Heart right ventricle (tissue), 16 donors: Measurements from ENCODE around the gene BFSP2. TPM values are rescaled to one million over a fixed set of nuclear protein-coding genes. Genes with fewer than 3 reads are reported as not detected.

Experiments
- ATAC-seq, 8 donors: fragments of 200-7000 bp; cut with Tn5 transposase; one replicate each; pipeline ENCODE4 v1.9.1; 2020; ENCODE audit warnings: mild to moderate bottlenecking in 8 of 8, moderate library complexity in 8 of 8, moderate number of reproducible peaks in 1 of 8
- DNase-seq, 2 donors: peaks; one replicate each; pipeline ENCODE4 v3.0.0-alpha.2; 2020
- H3K27ac ChIP-seq, 10 donors: fragments of 200-600 bp; sonication (generic) in 2 of 10; one replicate each; pipeline versions ENCODE4 v1.5.0 to v1.8.0; 2020 to 2022; ENCODE audit warnings: mild to moderate bottlenecking in 3 of 10
- H3K27me3 ChIP-seq, 7 donors: fragments of 200-600 bp; one replicate each; pipeline ENCODE4 v1.8.0; 2021 to 2022; ENCODE audit warnings: mild to moderate bottlenecking in 2 of 7
- H3K36me3 ChIP-seq, 9 donors: fragments of 200-600 bp; sonication (generic) in 1 of 9; one replicate each; pipeline versions ENCODE4 v1.5.0 to v1.8.0; 2020 to 2022; ENCODE audit warnings: mild to moderate bottlenecking in 2 of 9
- H3K4me1 ChIP-seq, 9 donors: fragments of 200-600 bp; sonication (generic) in 1 of 9; one replicate each; pipeline versions ENCODE4 v1.5.0 to v1.8.0; 2020 to 2022; ENCODE audit warnings: mild to moderate bottlenecking in 4 of 9
- H3K4me3 ChIP-seq, 10 donors: fragments of 200-600 bp; sonication (generic) in 2 of 10; one replicate each; pipeline versions ENCODE4 v1.5.0 to v1.8.0; 2020 to 2022; ENCODE audit warnings: mild to moderate bottlenecking in 7 of 10, moderate library complexity in 2 of 10
- H3K9me3 ChIP-seq, 11 donors: fragments of 200-600 bp in 10 of 11; sonication (generic) in 2 of 11; one replicate each; pipeline versions ENCODE4 v1.5.0 to v1.8.0; 2013 to 2022; ENCODE audit warnings: mild to moderate bottlenecking in 2 of 11, control low read depth in 1 of 11, moderate library complexity in 1 of 11
- WGBS, 2 donors: extraction: QIAGEN DNeasy Blood & Tissue Kit; methylation state at CpG; one replicate each; pipeline ENCODE4 v1.1.7; 2013; ENCODE audit warnings: inconsistent platforms in 1 of 2; 5-methylcytosine and 5-hydroxymethylcytosine counted together
- intact Hi-C, 10 donors: fragments of 100-400 bp; cut with DNase I; formaldehyde crosslinking; loops; one replicate each; pipeline versions ENCODE4 v1.11.1 to v1.14.2; 2022
- polyA plus RNA-seq, 2 donors: library from polyadenylated mRNA; stranded (reverse); fragments of 200-250 nt; gene quantifications; one replicate each; pipeline ENCODE4 v1.2.3, GENCODE V29; 2013
- total RNA-seq, 10 donors: library from RNA; stranded (reverse); fragmentation: NEBNext Ultra II Directional in 3 of 10; extraction: Animal tissue kit (Norgen Biotek cat#: 25700) in 3 of 10; gene quantifications; one replicate each; pipeline versions ENCODE4 v1.2.1 to v1.2.4, GENCODE V29; 2021 to 2023
- TF ChIP-seq, protein P1 (sequence below), 9 donors: fragments of 200-600 bp; sonication (generic) in 2 of 9; IDR thresholded peaks; one replicate each; pipeline versions ENCODE4 v1.5.0 to v1.8.0; 2021 to 2022; ENCODE audit warnings: antibody characterized with exemption in 9 of 9, mild to moderate bottlenecking in 5 of 9, moderate library complexity in 1 of 9
- donor health status: Arrhythmogenic right ventricular cardiomyopathy.
- donor health status: ischemic (EF 13 %, LVEDD 7.1; RV severe dilation, severe dysfunction).
- donor health status: healthy with polysubstance abuse.
- donor health status: DM: no; HTN: yes; CAD: no.
- donor health status: DM: no; HTN: no; CAD: no.
- donor health status: ischemic (EF 25% LVEDD 6.9; RV normal size, moderate dysfunction).
- donor health status: ischemic (EF 25% LVEDD 5.7; RV mildly dilated, moderate dysfunction).
- donor health status: healthy.
- donor health status: DM: yes; HTN: yes; CAD: no.
- donor health status: Ischemic cardiomyopathy.
- donor health status: ischemic (EF 35%, LVEDD 5.7; RV mildly dilated, moderate dysfunction).
- donor health status: nonischemic (EF 11% LVEDD 7.7; RV severe dilation, severe dysfunction).
- donor health status: DM: yes; HTN: yes; CAD: no.
- donor health status: PGD.
- donor health status: ischemic (EF 29% LVEDD 5.4; RV normal size, mild dysfunction).
- donor health status: nonischemic (EF 23%, LVEDD 6.1; RV moderate dilation, normal function).

Gene BFSP2
- total and polyA plus RNA-seq, 12 donors = 0.17 TPM; not detected in 11

- no peak overlapping the region for H3K27ac ChIP-seq
- H3K27me3 ChIP-seq = peaks cover 0 to 5% (median 0%) of the 10 kb centered on the region in 7 donors
- DNase-seq (no peak), ATAC-seq (peak in 3 of 8 donors; percentile 27 to 67 (median 48))
- H3K36me3 ChIP-seq = no peaks in the 10 kb centered on the region
- intact Hi-C loops = loop anchor here in 9 of 10 donors (1.0 to 5.0 kb wide), 5 partner anchors 335 to 645 kb away; partner anchors contain the start of gene TMEM108 (in 1 of the 9)
- H3K4me1 ChIP-seq = peaks cover 0 to 9% (median 3%) of the 10 kb centered on the region in 9 donors
- no peaks in the 10 kb centered on the region for H3K9me3 ChIP-seq
- WGBS, 2 donors = 45 to 52% methylated on average over 6 of the region's 6 CpGs
- TF ChIP-seq, protein P1, sequence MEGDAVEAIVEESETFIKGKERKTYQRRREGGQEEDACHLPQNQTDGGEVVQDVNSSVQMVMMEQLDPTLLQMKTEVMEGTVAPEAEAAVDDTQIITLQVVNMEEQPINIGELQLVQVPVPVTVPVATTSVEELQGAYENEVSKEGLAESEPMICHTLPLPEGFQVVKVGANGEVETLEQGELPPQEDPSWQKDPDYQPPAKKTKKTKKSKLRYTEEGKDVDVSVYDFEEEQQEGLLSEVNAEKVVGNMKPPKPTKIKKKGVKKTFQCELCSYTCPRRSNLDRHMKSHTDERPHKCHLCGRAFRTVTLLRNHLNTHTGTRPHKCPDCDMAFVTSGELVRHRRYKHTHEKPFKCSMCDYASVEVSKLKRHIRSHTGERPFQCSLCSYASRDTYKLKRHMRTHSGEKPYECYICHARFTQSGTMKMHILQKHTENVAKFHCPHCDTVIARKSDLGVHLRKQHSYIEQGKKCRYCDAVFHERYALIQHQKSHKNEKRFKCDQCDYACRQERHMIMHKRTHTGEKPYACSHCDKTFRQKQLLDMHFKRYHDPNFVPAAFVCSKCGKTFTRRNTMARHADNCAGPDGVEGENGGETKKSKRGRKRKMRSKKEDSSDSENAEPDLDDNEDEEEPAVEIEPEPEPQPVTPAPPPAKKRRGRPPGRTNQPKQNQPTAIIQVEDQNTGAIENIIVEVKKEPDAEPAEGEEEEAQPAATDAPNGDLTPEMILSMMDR (IDR thresholded peaks at IDR 0.05) = peak in 4 of 9 donors; percentile 22 to 31 (median 23)
- H3K4me3 ChIP-seq = no peak overlapping the region
Measured at GRCh38 chr3:133376810-133377209, 23.0 kb upstream of the BFSP2 start.

GRCh38 chr3:133377396-133377795, 22.5 kb upstream of the BFSP2 start:
- intact Hi-C loops = loop anchor here in 9 of 10 donors (1.0 to 5.0 kb wide), 5 partner anchors 335 to 645 kb away; partner anchors contain the start of gene TMEM108 (in 1 of the 9)
- H3K4me3 ChIP-seq = no peak overlapping the region
- H3K36me3 ChIP-seq = no peaks in the 10 kb centered on the region
- DNase-seq (no peak), ATAC-seq (peak; percentile 27 to 82 (median 60))
- no peaks in the 10 kb centered on the region for H3K9me3 ChIP-seq
- TF ChIP-seq, protein P1 (IDR thresholded peaks at IDR 0.05) = peak in 8 of 9 donors; percentile 43 to 61 (median 50)
- H3K4me1 ChIP-seq = peaks cover 0 to 6% (median 2%) of the 10 kb centered on the region in 9 donors
- H3K27me3 ChIP-seq = peaks cover 0 to 5% (median 0%) of the 10 kb centered on the region in 7 donors
- H3K27ac ChIP-seq = no peak overlapping the region
- 67 to 73% methylated on average over 3 of the region's 3 CpGs for WGBS, 2 donors

GRCh38 chr3:133379926-133380325, 19.9 kb upstream of the BFSP2 start:
- Histone ChIP-seq H3K4me1 (peaks cover 0 to 12% (median 3%) of the 10 kb centered on the region in 9 donors), H3K36me3 (no peaks in the 10 kb centered on the region), H3K27ac (no peak overlapping the region), H3K9me3 (no peaks in the 10 kb centered on the region), H3K4me3 (no peak overlapping the region), H3K27me3 (peaks cover 0 to 5% (median 0%) of the 10 kb centered on the region in 7 donors)
- ATAC-seq (no peak), DNase-seq (no peak)
- 93 to 95% methylated on average over 19 of the region's 19 CpGs for WGBS, 2 donors
- intact Hi-C loops = loop anchor here in 7 of 10 donors (2.0 to 10.0 kb wide), 5 partner anchors 338 to 648 kb away; no protein-coding TSS in a partner anchor
- TF ChIP-seq, protein P1 (IDR thresholded peaks at IDR 0.05) = no peak

- no peaks in the 10 kb centered on the region for H3K9me3 ChIP-seq
- peaks cover 0 to 12% (median 3%) of the 10 kb centered on the region in 9 donors for H3K4me1 ChIP-seq
- no peak for DNase-seq
- H3K27ac ChIP-seq = no peak overlapping the region
- intact Hi-C loops = loop anchor here in 6 of 10 donors (2.0 to 10.0 kb wide), 5 partner anchors 338 to 648 kb away; no protein-coding TSS in a partner anchor
- H3K27me3 ChIP-seq = peaks cover 0 to 9% (median 0%) of the 10 kb centered on the region in 7 donors
- no peaks in the 10 kb centered on the region for H3K36me3 ChIP-seq
- no peak for ATAC-seq
- no peak overlapping the region for H3K4me3 ChIP-seq
- WGBS, 2 donors = 93% methylated on average over 16 of the region's 16 CpGs
- TF ChIP-seq, protein P1 (IDR thresholded peaks at IDR 0.05) = no peak
Measured at GRCh38 chr3:133380481-133381225, 19.2 kb upstream of the BFSP2 start.
